Spleen (tissue), 11 donors: ENCODE data around the gene SLC25A51. TPM values are rescaled to one million over a fixed set of nuclear protein-coding genes. Genes with fewer than 3 reads are reported as not detected.

Experiments used
- DNase-seq: peaks from one replicate; pipeline ENCODE4 v3.0.0-alpha.2; 2020
- H3K27ac ChIP-seq, 8 donors: fragments of 200-600 bp; sonication (generic) in 7 of 8; 1 replicate in 4 of 8; 2 replicates in 4 of 8; pipeline versions ENCODE4 v1.5.0 to v1.8.0; 2016 to 2021; ENCODE audit warnings: inconsistent platforms in 4 of 8, mild to moderate bottlenecking in 4 of 8, moderate library complexity in 1 of 8
- H3K27me3 ChIP-seq, 7 donors: fragments of 200-600 bp; sonication (generic) in 6 of 7; replicated peaks in 1 of 7; 1 replicate in 4 of 7; 2 replicates in 3 of 7; pipeline versions ENCODE4 v1.5.0 to v1.8.0; 2016 to 2021; ENCODE audit warnings: inconsistent platforms in 3 of 7, mild to moderate bottlenecking in 1 of 7
- H3K36me3 ChIP-seq, 6 donors: fragments of 200-600 bp; sonication (generic) in 5 of 6; 1 replicate in 4 of 6; 2 replicates in 2 of 6; pipeline versions ENCODE4 v1.5.0 to v1.8.0; 2016 to 2021; ENCODE audit warnings: inconsistent platforms in 2 of 6
- H3K4me1 ChIP-seq, 6 donors: fragments of 200-600 bp; sonication (generic) in 5 of 6; 1 replicate in 3 of 6; 2 replicates in 3 of 6; pipeline versions ENCODE4 v1.5.0 to v1.8.0; 2016 to 2021; ENCODE audit warnings: inconsistent platforms in 3 of 6
- H3K4me3 ChIP-seq, 8 donors: fragments of 200-600 bp; sonication (generic) in 7 of 8; 1 replicate in 4 of 8; 2 replicates in 4 of 8; pipeline versions ENCODE4 v1.5.0 to v1.8.0; 2016 to 2021; ENCODE audit warnings: inconsistent platforms in 4 of 8, mild to moderate bottlenecking in 4 of 8, moderate library complexity in 2 of 8
- H3K9me3 ChIP-seq, 8 donors: fragments of 200-600 bp; sonication (generic) in 7 of 8; 1 replicate in 4 of 8; 2 replicates in 4 of 8; pipeline versions ENCODE4 v1.5.0 to v1.8.0; 2016 to 2021; ENCODE audit warnings: inconsistent platforms in 4 of 8
- POLR2A ChIP-seq, 3 donors: fragments of 450-650 bp; IDR thresholded peaks; one replicate each; pipeline ENCODE4 v1.5.1; 2017; ENCODE audit warnings: antibody characterized with exemption in 3 of 3, mild to moderate bottlenecking in 1 of 3
- POLR2AphosphoS5 ChIP-seq, 3 donors: sonication (generic); formaldehyde crosslinking; IDR thresholded peaks; one replicate each; pipeline ENCODE4 v1.5.1; 2017; ENCODE audit warnings: antibody characterized with exemption in 3 of 3
- WGBS, 5 donors: extraction: QIAGEN DNeasy Blood & Tissue Kit in 3 of 5; methylation state at CpG; one replicate each; pipeline versions ENCODE4 v1.1.5 to v1.1.7; 2013 to 2018; 5-methylcytosine and 5-hydroxymethylcytosine counted together
- intact Hi-C: fragments of 100-400 bp; cut with DNase I; formaldehyde crosslinking; loops from one replicate; pipeline ENCODE4 v1.15.0; 2023; ENCODE audit warnings: low total_unique reads
- polyA plus RNA-seq, 3 donors: library from polyadenylated mRNA; stranded (reverse); fragments of 200-250 nt; gene quantifications; one replicate each; pipeline ENCODE4 v1.2.1, GENCODE V29; 2013
- total RNA-seq, 7 donors: library from RNA; depleted of rRNA in 3 of 7; stranded (reverse); fragments of >200 nt in 3 of 7; fragmentation: NEBNext Ultra II Directional in 4 of 7; extraction: Animal tissue kit (Norgen Biotek cat#: 25700) in 4 of 7; gene quantifications; one replicate each; pipeline versions ENCODE4 v1.1.0 to v1.2.1, GENCODE V29; 2016 to 2021
- TF ChIP-seq, protein P1 (sequence below), 11 experiments: fragments of 200-600 bp in 7 of 11; fragments of 450-650 bp in 4 of 11; sonication (generic) in 4 of 11; IDR thresholded peaks in 8 of 11; conservative IDR thresholded peaks in 3 of 11; 1 replicate in 7 of 11; 2 replicates in 4 of 11; pipeline versions ENCODE4 v1.4.0 to v1.8.0; 2016 to 2021; ENCODE audit warnings: antibody characterized with exemption in 11 of 11, inconsistent platforms in 4 of 11, mild to moderate bottlenecking in 1 of 11
- donor health status: healthy with polysubstance abuse.
- donor health status: DM: no; HTN: no; CAD: no; lungs with moderate emphysema.
- donor health status: DM: no; HTN: no; CAD: no.
- donor health status: Bipolar disorder and iron deficiency.
- donor health status: healthy.
- donor health status: DM: no; HTN: no; CAD: no.
- donor health status: DM: yes; HTN: yes; CAD: no.

Gene SLC25A51
- total and polyA plus RNA-seq, 10 donors: 3.7 to 36.9 (median 25.4) TPM

GRCh38 chr9:37942621-37943344, 38.9 kb upstream of the SLC25A51 start:
- no peak overlapping the region for H3K4me3 ChIP-seq
- DNase-seq: no peak
- intact Hi-C loops: no loop called here
- peak overlapping the region in 3 of 8 donors; percentile 36 to 62 (median 51) for H3K27ac ChIP-seq
- H3K9me3 ChIP-seq: no peaks in the 10 kb centered on the region
- 83 to 94% (median 87%) methylated on average over 12 of the region's 12 CpGs for WGBS, 5 donors
- peaks cover 5 to 54% (median 29%) of the 10 kb centered on the region in 6 donors for H3K4me1 ChIP-seq
- TF ChIP-seq POLR2A (IDR thresholded peaks at IDR 0.05): no peak
- no peak for TF ChIP-seq POLR2AphosphoS5 (IDR thresholded peaks at IDR 0.05)
- TF ChIP-seq, protein P1, sequence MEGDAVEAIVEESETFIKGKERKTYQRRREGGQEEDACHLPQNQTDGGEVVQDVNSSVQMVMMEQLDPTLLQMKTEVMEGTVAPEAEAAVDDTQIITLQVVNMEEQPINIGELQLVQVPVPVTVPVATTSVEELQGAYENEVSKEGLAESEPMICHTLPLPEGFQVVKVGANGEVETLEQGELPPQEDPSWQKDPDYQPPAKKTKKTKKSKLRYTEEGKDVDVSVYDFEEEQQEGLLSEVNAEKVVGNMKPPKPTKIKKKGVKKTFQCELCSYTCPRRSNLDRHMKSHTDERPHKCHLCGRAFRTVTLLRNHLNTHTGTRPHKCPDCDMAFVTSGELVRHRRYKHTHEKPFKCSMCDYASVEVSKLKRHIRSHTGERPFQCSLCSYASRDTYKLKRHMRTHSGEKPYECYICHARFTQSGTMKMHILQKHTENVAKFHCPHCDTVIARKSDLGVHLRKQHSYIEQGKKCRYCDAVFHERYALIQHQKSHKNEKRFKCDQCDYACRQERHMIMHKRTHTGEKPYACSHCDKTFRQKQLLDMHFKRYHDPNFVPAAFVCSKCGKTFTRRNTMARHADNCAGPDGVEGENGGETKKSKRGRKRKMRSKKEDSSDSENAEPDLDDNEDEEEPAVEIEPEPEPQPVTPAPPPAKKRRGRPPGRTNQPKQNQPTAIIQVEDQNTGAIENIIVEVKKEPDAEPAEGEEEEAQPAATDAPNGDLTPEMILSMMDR (IDR thresholded peaks at IDR 0.05 in 8 of 11, conservative IDR thresholded peaks at IDR 0.05 in 3 of 11): no peak
- H3K36me3 ChIP-seq: peaks cover 0 to 7% (median 0%) of the 10 kb centered on the region in 6 donors
- peaks cover 0 to 13% (median 0%) of the 10 kb centered on the region in 7 donors for H3K27me3 ChIP-seq

- H3K27ac ChIP-seq: no peak overlapping the region
- intact Hi-C loops: no loop called here
- H3K9me3 ChIP-seq: no peaks in the 10 kb centered on the region
- no peak for DNase-seq
- H3K4me3 ChIP-seq: no peak overlapping the region
- TF ChIP-seq POLR2A (IDR thresholded peaks at IDR 0.05) (no peak), POLR2AphosphoS5 (IDR thresholded peaks at IDR 0.05) (no peak)
- TF ChIP-seq, protein P1 (IDR thresholded peaks at IDR 0.05 in 8 of 11, conservative IDR thresholded peaks at IDR 0.05 in 3 of 11): no peak
- 88 to 100% (median 96%) methylated on average over 2 of the region's 2 CpGs for WGBS, 5 donors
- peaks cover 0 to 13% (median 0%) of the 10 kb centered on the region in 7 donors for H3K27me3 ChIP-seq
- peaks cover 5 to 61% (median 27%) of the 10 kb centered on the region in 6 donors for H3K4me1 ChIP-seq
- no peaks in the 10 kb centered on the region for H3K36me3 ChIP-seq
These were observed 37.3 kb upstream of the SLC25A51 start for GRCh38 chr9:37941253-37941652.

GRCh38 chr9:37939575-37940095, 35.7 kb upstream of the SLC25A51 start:
- Histone ChIP-seq H3K4me1 (peaks cover 0 to 45% (median 19%) of the 10 kb centered on the region in 6 donors), H3K27ac (no peak overlapping the region), H3K36me3 (no peaks in the 10 kb centered on the region), H3K27me3 (peaks cover 0 to 9% (median 0%) of the 10 kb centered on the region in 7 donors), H3K9me3 (no peaks in the 10 kb centered on the region), H3K4me3 (no peak overlapping the region)
- WGBS, 5 donors: 70 to 90% (median 83%) methylated on average over 6 of the region's 6 CpGs
- intact Hi-C loops: no loop called here
- TF ChIP-seq, protein P1 (IDR thresholded peaks at IDR 0.05 in 8 of 11, conservative IDR thresholded peaks at IDR 0.05 in 3 of 11): no peak
- TF ChIP-seq POLR2A (IDR thresholded peaks at IDR 0.05) (no peak), POLR2AphosphoS5 (IDR thresholded peaks at IDR 0.05) (no peak)
- no peak for DNase-seq
